HG02642 (cell line): Measurements from ENCODE around the gene FAM216A.
A peak's percentile ranks its signal among the peaks of the same experiment; 100 is the strongest.
"Not testable (repeated sequence)": the region's sequence is repeated elsewhere in the genome, so short reads cannot be mapped to it uniquely, and the experiment has no call there.

Experiments used
- ATAC-seq: cut with Tn5 transposase; IDR thresholded peaks from one replicate; pipeline ENCODE4 v1.9.1; 2021; ENCODE audit warnings: mild to moderate bottlenecking; ENCODE audit not compliant: unreplicated experiment, poor library complexity

Gene FAM216A

GRCh38 chr12:110468214-110469048 lies at the start of gene FAM216A, which contains the start of gene GPN3:
TSS of gene FAM216A (plus strand) at chr12:110468845. CDS start at chr12:110468876, 31 bp downstream.
TSS of gene GPN3 (minus strand) at chr12:110468257. CDS start at chr12:110468203, 54 bp downstream.
- ATAC-seq: peak; percentile 83

- not testable (repeated sequence) for ATAC-seq
These were observed 48.0 kb upstream of the FAM216A start for GRCh38 chr12:110420644-110421043.

GRCh38 chr12:110421159-110421661 lies 47.4 kb upstream of the FAM216A start:
- ATAC-seq: no peak

GRCh38 chr12:110421701-110422100 lies 46.9 kb upstream of the FAM216A start:
- no peak for ATAC-seq

- no peak for ATAC-seq
These were observed 44.4 kb upstream of the FAM216A start for GRCh38 chr12:110424237-110424636.

- no peak for ATAC-seq
These were observed 42.2 kb upstream of the FAM216A start for GRCh38 chr12:110426406-110426805.

GRCh38 chr12:110429676-110430075 lies 39.0 kb upstream of the FAM216A start:
- ATAC-seq: not testable (repeated sequence)

GRCh38 chr12:110431957-110432587 lies 36.6 kb upstream of the FAM216A start:
- no peak for ATAC-seq

GRCh38 chr12:110436231-110436630 lies 32.4 kb upstream of the FAM216A start:
- ATAC-seq: no peak

- no peak for ATAC-seq
These were observed 24.2 kb upstream of the FAM216A start for GRCh38 chr12:110444455-110444854.

GRCh38 chr12:110449799-110450497 lies 18.7 kb upstream of the FAM216A start, which contains the start of gene ARPC3:
TSS of gene ARPC3 (minus strand) at chr12:110450337. CDS start at chr12:110450260, 77 bp downstream.
- peak; percentile 93 for ATAC-seq

GRCh38 chr12:110451263-110451662 lies 17.4 kb upstream of the FAM216A start:
- no peak for ATAC-seq

- no peak for ATAC-seq
These were observed 14.9 kb upstream of the FAM216A start for GRCh38 chr12:110453569-110454296.

- ATAC-seq: no peak
These were observed 9.9 kb upstream of the FAM216A start for GRCh38 chr12:110458756-110459155.

GRCh38 chr12:110461189-110461588 lies 7.5 kb upstream of the FAM216A start:
- not testable (repeated sequence) for ATAC-seq

GRCh38 chr12:110465024-110465423 lies 3.6 kb upstream of the FAM216A start:
- no peak for ATAC-seq

GRCh38 chr12:110465765-110466164 lies 2.9 kb upstream of the FAM216A start:
- ATAC-seq: not testable (repeated sequence)

- no peak for ATAC-seq
These were observed 1.9 kb upstream of the FAM216A start for GRCh38 chr12:110466791-110467190.

- no peak for ATAC-seq
These were observed 815 bp upstream of the FAM216A start for GRCh38 chr12:110467847-110468213.

- no peak for ATAC-seq
These were observed 6.8 kb downstream of the FAM216A start for GRCh38 chr12:110475426-110475825.
